Measurements from ENCODE around the gene TMEM267. TPM values are rescaled to one million over a fixed set of nuclear protein-coding genes. Genes with fewer than 3 reads are reported as not detected.

TMEM267 gene
- total RNA-seq, 1 donor from 2014 or later: 9.4 TPM

DNA sequence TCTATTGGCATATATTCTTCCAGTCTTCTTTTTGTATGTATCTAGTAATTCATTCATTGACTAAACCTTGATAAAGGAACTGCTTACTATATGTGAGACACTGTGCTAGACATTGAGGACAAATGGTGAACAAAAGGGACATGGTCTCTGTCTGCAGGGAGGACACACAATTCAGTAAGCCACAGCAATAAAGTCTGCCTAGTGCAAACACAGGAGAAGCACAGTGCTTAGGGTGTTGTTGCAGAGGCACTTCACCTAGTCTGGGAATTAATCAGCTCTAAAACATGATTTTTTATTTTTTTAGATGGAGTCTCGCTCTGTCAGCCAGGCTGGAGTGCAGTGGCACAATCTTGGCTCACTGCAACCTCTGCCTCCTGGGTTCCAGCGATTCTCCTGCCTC is 65.1 kb downstream of the TMEM267 start:
- no peaks in the 10 kb centered on the region for H3K9me3 Mint-ChIP-seq
- no peaks in the 10 kb centered on the region for H3K27me3 Mint-ChIP-seq (ENCODE audit: low read depth)
- no peak overlapping the region for H3K4me3 Mint-ChIP-seq
- H3K36me3 Mint-ChIP-seq: no peaks in the 10 kb centered on the region
- TF ChIP-seq, protein P1, sequence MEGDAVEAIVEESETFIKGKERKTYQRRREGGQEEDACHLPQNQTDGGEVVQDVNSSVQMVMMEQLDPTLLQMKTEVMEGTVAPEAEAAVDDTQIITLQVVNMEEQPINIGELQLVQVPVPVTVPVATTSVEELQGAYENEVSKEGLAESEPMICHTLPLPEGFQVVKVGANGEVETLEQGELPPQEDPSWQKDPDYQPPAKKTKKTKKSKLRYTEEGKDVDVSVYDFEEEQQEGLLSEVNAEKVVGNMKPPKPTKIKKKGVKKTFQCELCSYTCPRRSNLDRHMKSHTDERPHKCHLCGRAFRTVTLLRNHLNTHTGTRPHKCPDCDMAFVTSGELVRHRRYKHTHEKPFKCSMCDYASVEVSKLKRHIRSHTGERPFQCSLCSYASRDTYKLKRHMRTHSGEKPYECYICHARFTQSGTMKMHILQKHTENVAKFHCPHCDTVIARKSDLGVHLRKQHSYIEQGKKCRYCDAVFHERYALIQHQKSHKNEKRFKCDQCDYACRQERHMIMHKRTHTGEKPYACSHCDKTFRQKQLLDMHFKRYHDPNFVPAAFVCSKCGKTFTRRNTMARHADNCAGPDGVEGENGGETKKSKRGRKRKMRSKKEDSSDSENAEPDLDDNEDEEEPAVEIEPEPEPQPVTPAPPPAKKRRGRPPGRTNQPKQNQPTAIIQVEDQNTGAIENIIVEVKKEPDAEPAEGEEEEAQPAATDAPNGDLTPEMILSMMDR (IDR thresholded peaks at IDR 0.05; ENCODE audit: unreplicated experiment): no peak
- H3K4me1 Mint-ChIP-seq: peaks cover 9% of the 10 kb centered on the region
- H3K27ac Mint-ChIP-seq: no peak overlapping the region
- no peak for DNase-seq (ENCODE audit: low spot score in 2 of 2, unreplicated experiment in 2 of 2)

DNA sequence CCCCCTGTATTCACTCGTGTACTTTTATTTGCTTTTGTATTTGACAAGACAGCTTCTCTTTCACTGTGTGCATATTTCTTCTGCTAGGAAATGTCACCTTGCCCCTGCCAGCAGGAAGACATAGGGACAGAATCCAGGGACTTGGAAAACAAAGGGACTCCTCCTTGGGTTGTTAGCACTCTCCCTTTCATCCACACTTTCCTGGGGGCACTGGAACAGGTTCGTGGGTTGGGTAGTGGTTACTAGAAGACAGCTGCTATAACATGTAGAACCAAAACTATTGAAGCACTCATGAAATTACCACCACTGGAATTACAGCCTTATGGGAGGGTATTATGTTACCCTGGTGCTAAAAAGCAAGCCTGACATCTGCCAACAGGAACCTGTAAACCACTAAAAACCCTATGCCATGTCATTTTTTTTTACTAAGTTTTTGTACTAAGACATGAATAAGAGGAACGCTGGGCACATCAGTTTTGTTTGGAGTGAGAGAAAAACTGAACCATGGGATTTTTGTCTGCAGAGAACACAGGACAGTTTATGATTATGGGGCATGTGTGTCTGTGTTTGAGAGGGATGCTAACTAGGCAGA is 66.8 kb downstream of the TMEM267 start:
- no peaks in the 10 kb centered on the region for H3K27me3 Mint-ChIP-seq (ENCODE audit: low read depth)
- no peaks in the 10 kb centered on the region for H3K9me3 Mint-ChIP-seq
- peaks cover 3% of the 10 kb centered on the region for H3K4me1 Mint-ChIP-seq
- no peak for DNase-seq (ENCODE audit: low spot score in 2 of 2, unreplicated experiment in 2 of 2)
- H3K27ac Mint-ChIP-seq: no peak overlapping the region
- H3K4me3 Mint-ChIP-seq: no peak overlapping the region
- TF ChIP-seq, protein P1 (IDR thresholded peaks at IDR 0.05; ENCODE audit: unreplicated experiment): no peak
- H3K36me3 Mint-ChIP-seq: no peaks in the 10 kb centered on the region

DNA sequence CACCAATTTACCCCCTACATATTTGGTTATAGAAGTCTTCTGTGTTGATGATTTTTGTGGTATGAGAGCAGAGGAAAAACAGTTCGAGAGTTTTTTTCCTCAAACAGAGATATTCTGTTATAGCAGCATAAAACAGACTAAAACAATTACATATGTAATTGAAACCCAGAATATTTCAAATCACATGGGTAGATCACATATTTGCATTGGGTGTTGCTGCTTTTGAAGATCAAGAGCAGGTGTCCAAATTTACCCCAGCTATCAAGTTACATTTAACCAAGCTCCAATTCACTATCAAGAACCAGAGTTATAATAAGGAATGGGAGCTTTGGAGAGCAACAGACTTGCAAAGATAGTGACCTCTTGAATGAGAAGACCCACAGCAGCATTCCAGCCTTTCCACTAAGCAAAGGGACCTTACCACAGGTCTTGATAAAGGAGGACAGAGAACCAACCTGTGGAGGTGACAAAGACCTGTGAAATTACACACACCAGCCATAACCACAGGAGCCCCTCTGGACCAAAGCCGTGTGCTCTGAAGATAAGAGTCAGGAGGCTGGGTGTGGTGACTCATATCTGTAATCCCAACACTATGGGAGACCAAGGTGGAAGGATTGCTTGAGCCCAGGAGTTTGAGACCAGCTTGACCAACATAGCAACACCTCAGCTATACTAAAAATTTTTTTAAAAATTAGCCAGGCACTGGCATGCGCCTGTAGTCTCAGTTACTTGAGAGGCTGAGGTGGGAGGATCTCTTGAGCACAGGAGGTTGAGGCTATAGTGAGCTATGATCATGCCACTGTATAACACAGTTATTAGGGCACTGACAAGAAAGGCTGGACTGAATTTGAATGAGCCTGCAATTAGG is 67.5 kb downstream of the TMEM267 start:
- H3K4me3 Mint-ChIP-seq: no peak overlapping the region
- no peaks in the 10 kb centered on the region for H3K4me1 Mint-ChIP-seq

DNA sequence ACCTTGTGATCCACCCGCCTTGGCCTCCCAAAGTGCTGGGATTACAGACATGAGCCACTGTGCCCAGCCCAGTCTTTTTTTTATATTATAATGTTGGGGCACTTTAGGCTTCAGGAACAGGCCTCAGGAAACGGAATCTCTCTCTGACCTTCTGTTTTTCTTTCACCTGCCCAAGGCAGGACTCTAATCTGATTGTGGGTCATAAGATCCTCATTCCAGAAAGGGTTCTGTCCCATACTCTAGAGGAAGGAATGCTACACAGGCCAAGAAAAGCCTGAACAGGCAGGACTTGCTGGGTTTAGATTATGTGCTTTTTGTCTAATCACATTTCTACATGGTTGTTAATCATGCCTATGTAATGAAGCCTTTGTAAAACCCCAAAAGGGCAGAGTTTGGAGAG is 69.7 kb downstream of the TMEM267 start:
- TF ChIP-seq, protein P1 (IDR thresholded peaks at IDR 0.05; ENCODE audit: unreplicated experiment): no peak
- Mint-ChIP-seq H3K27me3 (ENCODE audit: low read depth) (no peaks in the 10 kb centered on the region), H3K9me3 (no peaks in the 10 kb centered on the region), H3K36me3 (no peaks in the 10 kb centered on the region), H3K27ac (no peak overlapping the region), H3K4me3 (no peak overlapping the region), H3K4me1 (no peaks in the 10 kb centered on the region)
- DNase-seq (ENCODE audit: low spot score in 2 of 2, unreplicated experiment in 2 of 2): no peak

More for the DNA sequence above, 67.5 kb downstream of the TMEM267 start:
- H3K27ac Mint-ChIP-seq: no peak overlapping the region
- H3K36me3 Mint-ChIP-seq: no peaks in the 10 kb centered on the region
- no peaks in the 10 kb centered on the region for H3K27me3 Mint-ChIP-seq (ENCODE audit: low read depth)
- TF ChIP-seq, protein P1 (IDR thresholded peaks at IDR 0.05; ENCODE audit: unreplicated experiment): no peak
- DNase-seq (ENCODE audit: low spot score in 2 of 2, unreplicated experiment in 2 of 2): no peak
- no peaks in the 10 kb centered on the region for H3K9me3 Mint-ChIP-seq

DNA sequence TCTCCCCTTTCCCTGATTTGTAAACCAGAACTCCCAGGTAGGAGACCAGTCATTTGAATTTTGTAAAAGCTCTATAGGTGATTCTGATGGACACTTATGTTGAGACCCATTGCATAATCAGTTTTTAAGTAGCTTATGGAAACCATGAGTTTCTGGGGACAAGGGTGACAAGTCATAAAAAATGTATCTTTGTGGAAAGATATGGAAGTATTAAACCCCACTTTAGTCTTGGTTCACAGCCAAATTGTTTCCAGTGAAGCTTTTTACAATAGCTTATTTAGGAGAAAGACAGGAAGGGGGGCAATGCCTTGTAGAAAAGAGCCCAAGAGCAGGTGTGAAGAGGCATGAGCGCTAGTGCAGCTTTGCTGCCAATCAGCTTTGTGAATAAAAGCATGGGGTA is 71.0 kb downstream of the TMEM267 start:
- H3K36me3 Mint-ChIP-seq: no peaks in the 10 kb centered on the region
- no peak overlapping the region for H3K27ac Mint-ChIP-seq
- H3K4me1 Mint-ChIP-seq: no peaks in the 10 kb centered on the region
- H3K9me3 Mint-ChIP-seq: peaks cover 1% of the 10 kb centered on the region
- TF ChIP-seq, protein P1 (IDR thresholded peaks at IDR 0.05; ENCODE audit: unreplicated experiment): no peak
- no peak overlapping the region for H3K4me3 Mint-ChIP-seq
- no peak for DNase-seq (ENCODE audit: low spot score in 2 of 2, unreplicated experiment in 2 of 2)
- no peaks in the 10 kb centered on the region for H3K27me3 Mint-ChIP-seq (ENCODE audit: low read depth)

Measured in mesothelial cell of epicardium (in vitro differentiated cells).